ENCODE data around the gene CAPZA2.

The CAPZA2 gene

GRCh38 chr7:116951366-116952292, 89.2 kb downstream of the CAPZA2 start:
- no peak for TF ChIP-seq GATA2 (IDR thresholded peaks at IDR 0.05; ENCODE audit: low read depth, low read length)

GRCh38 chr7:116952635-116953371, 90.4 kb downstream of the CAPZA2 start:
- TF ChIP-seq GATA2 (IDR thresholded peaks at IDR 0.05; ENCODE audit: low read depth, low read length), result no peak
- TF ChIP-seq GATA3 (IDR thresholded peaks at IDR 0.05; ENCODE audit: low read depth, low read length), result no peak

DNA sequence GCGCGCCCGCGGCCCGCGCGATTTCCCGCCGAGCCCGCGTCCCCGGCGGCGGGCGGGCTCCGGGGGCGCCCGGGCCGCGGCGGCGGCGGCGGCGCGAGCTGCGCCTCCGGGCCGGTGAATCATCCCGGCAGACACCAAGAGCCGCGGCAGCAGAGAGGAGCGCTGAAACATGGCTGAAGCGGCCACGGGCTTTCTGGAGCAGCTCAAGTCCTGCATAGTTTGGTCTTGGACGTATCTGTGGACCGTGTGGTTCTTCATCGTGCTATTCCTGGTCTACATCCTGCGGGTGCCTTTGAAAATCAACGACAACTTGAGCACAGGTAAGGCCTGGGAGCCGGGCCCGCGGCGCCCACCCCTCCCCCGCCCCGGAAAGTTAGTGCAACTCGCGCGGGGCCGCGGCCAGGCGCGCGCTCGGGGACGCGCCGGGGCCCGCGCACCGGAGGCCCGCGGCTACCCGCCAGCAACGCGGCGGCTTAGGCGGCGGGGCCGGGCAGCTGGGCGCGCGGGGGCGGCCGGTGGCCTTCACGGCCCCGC, 91.1 kb downstream of the CAPZA2 start, which contains the start of gene ST7:
TSS of gene ST7 (plus strand) at position 130 of the 534 bp plus-strand sequence. CDS start at position 170, 40 bp downstream.
- TF ChIP-seq GATA2 (IDR thresholded peaks at IDR 0.05; ENCODE audit: low read depth, low read length) (no peak), GATA3 (IDR thresholded peaks at IDR 0.05; ENCODE audit: low read depth, low read length) (no peak)

DNA sequence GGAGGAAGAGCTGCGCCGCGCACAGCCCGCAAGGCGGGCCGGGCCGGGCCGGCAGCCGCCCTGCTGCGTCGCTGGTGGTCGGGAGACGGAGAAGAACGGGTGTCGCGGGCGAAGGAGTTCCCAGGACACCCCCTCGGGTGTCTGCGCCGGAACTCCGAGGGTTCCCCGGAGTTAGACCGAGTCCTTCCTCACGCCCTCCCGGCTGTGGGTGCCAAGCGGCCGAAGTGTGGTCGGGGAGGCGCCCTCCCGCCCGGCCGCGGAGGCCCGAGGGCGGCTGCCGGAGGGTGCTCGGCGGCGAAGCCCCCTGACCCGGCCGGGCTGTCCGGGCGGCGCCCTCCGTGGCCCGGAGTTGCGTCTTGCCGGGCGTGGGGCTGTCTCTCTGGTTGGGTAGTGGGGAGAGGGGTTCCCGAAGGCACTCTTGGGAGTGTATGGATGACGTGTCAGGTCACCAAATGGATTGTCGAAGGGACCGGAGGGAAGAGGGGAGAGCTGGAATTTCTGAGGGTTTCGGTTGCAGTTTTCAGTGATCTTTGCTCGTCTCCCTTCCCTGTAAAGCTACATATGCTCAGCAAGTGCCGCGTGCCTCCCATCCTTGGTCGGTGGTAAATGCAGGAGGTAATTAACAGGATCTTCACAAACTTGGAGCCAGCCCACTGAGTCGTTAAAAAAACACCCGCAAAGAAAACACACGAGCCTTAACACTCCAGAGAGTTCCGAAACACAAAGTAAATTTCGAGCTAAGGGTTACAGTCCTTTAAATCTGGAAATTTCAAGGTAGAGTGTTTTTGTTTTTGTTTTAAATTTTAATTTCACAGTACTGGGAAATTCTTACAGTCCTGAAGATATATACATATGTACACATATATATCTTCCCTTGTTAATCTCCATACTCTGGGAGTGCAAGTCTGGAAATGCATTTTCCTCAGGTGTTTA, 91.8 kb downstream of the CAPZA2 start:
- no peak for TF ChIP-seq GATA3 (IDR thresholded peaks at IDR 0.05; ENCODE audit: low read depth, low read length)
- TF ChIP-seq GATA2 (IDR thresholded peaks at IDR 0.05; ENCODE audit: low read depth, low read length), result no peak

GRCh38 chr7:116955340-116955739, 93.0 kb downstream of the CAPZA2 start:
- no peak for TF ChIP-seq GATA2 (IDR thresholded peaks at IDR 0.05; ENCODE audit: low read depth, low read length)
- TF ChIP-seq GATA3 (IDR thresholded peaks at IDR 0.05; ENCODE audit: low read depth, low read length), result no peak

DNA sequence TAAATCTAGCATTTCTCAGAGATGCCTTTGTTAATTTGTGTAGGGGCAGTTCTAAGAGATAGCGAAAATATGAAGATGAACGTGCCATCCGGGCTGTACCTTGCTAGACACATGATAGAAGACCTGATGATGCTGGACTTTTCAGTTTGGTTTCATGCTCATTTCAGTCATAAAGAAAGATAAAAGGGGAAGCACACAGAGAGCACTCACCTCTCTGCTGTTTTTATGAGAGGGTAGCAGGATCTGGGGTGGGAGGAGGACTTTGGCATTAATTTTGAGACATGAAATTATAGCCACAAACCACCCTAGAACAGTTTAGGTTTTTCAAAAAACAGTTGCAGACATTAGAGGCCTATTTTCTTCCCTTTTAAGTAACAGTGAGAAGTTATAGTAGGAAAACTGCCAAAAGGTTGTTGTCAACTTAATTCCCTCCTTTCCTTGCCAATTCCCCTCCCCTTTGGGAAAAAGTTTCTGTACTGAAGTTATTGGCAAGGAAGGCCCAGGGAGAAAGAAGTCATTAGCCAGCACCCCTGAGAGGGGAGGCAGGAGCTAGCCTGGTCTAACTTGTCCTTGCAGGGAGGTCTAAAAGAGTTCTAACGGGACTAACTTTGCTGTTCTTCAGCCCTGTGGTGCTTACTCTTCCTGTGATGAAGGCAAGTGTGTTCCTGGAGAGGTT, 93.6 kb downstream of the CAPZA2 start:
- TF ChIP-seq GATA3 (IDR thresholded peaks at IDR 0.05; ENCODE audit: low read depth, low read length) (no peak), GATA2 (IDR thresholded peaks at IDR 0.05; ENCODE audit: low read depth, low read length) (no peak)

DNA sequence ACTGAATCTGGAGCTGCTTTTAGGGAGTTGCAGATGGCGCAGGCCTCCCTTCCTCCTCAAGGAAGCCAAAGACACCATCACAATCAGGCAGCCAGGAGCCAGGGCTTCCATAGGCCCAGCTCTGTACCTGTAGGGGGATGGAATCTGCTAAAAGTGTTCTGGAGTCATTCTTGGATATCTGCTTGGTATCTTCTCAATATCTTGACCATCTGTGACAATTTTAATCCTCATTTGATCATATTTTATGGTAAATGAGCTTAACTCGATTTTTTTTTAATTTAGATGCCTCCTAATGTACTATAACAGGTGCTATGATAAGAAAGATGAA, 94.1 kb downstream of the CAPZA2 start:
- TF ChIP-seq GATA2 (IDR thresholded peaks at IDR 0.05; ENCODE audit: low read depth, low read length) (no peak), GATA3 (IDR thresholded peaks at IDR 0.05; ENCODE audit: low read depth, low read length) (no peak)

GRCh38 chr7:116957874-116958273, 95.5 kb downstream of the CAPZA2 start:
- no peak for TF ChIP-seq GATA3 (IDR thresholded peaks at IDR 0.05; ENCODE audit: low read depth, low read length)
- TF ChIP-seq GATA2 (IDR thresholded peaks at IDR 0.05; ENCODE audit: low read depth, low read length), result no peak

DNA sequence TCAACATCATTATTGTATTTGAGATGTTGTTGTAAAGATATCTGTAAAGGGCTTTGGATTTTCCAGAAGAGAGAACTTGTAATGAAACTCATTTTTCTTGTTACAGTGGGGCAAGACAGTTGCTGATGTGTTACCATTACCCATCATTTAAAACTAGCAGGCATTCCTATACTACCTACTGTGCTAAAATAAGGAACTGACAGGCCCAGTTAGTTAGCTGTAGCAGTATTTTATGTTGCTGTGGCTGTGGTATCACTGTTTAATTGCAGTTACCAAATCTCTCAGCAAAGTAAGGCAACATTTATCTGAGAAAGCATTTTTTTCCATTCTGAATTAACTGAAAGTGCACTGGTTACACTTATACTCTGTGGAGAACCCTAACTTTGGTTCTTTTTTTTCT, 100.8 kb downstream of the CAPZA2 start:
- TF ChIP-seq GATA3 (IDR thresholded peaks at IDR 0.05; ENCODE audit: low read depth, low read length) (no peak), GATA2 (IDR thresholded peaks at IDR 0.05; ENCODE audit: low read depth, low read length) (no peak)

- TF ChIP-seq GATA2 (IDR thresholded peaks at IDR 0.05; ENCODE audit: low read depth, low read length) (no peak), GATA3 (IDR thresholded peaks at IDR 0.05; ENCODE audit: low read depth, low read length) (no peak)
Measured at GRCh38 chr7:116966601-116967000, 104.2 kb downstream of the CAPZA2 start.

GRCh38 chr7:116967254-116967922, 105.0 kb downstream of the CAPZA2 start:
- no peak for TF ChIP-seq GATA2 (IDR thresholded peaks at IDR 0.05; ENCODE audit: low read depth, low read length)
- TF ChIP-seq GATA3 (IDR thresholded peaks at IDR 0.05; ENCODE audit: low read depth, low read length), result no peak

GRCh38 chr7:116967983-116968382, 105.6 kb downstream of the CAPZA2 start:
- no peak for TF ChIP-seq GATA2 (IDR thresholded peaks at IDR 0.05; ENCODE audit: low read depth, low read length)
- TF ChIP-seq GATA3 (IDR thresholded peaks at IDR 0.05; ENCODE audit: low read depth, low read length), result no peak

DNA sequence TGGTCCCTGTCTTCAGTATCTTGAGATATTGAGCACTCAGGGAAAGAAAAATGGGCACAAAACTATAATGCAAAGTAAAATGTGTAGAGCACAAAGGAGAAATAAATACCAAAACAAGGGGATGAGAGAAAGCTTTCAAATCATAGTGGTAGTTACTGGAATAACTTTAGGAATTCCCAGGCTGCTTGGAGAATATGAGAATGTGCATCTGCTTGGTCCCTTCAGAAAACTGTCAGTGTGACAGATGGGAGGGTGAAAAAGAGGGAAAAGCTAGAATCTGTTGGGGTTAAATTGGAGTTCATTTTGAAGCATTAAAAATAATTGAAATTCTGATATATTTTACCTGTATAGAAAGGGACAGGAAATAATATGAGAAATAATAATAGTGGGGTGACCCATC, 106.2 kb downstream of the CAPZA2 start:
- no peak for TF ChIP-seq GATA2 (IDR thresholded peaks at IDR 0.05; ENCODE audit: low read depth, low read length)
- TF ChIP-seq GATA3 (IDR thresholded peaks at IDR 0.05; ENCODE audit: low read depth, low read length), result no peak
